Progenitor cell of endocrine pancreas (in vitro differentiated cells): Measurements from ENCODE around the gene NLGN1. TPM values are rescaled to one million over a fixed set of nuclear protein-coding genes. Genes with fewer than 3 reads are reported as not detected.

Experiments
- DNase-seq: peaks from one replicate; pipeline ENCODE4 v3.0.0; 2021; ENCODE audit warnings: low spot score; ENCODE audit not compliant: unreplicated experiment
- H3K27ac Mint-ChIP-seq: 2 replicates; pipeline ENCODE4 v1.8.0; 2021; ENCODE audit warnings: mild to moderate bottlenecking, moderate library complexity, mixed read lengths
- H3K27me3 Mint-ChIP-seq: 2 replicates; pipeline ENCODE4 v1.8.0; 2021; ENCODE audit warnings: mixed read lengths
- H3K36me3 Mint-ChIP-seq: 2 replicates; pipeline ENCODE4 v1.8.0; 2022; ENCODE audit warnings: mixed read lengths; ENCODE audit not compliant: insufficient read depth
- H3K4me1 Mint-ChIP-seq: 2 replicates; pipeline ENCODE4 v1.8.0; 2021; ENCODE audit warnings: low read depth, mixed read lengths
- H3K4me3 Mint-ChIP-seq: 2 replicates; pipeline ENCODE4 v1.8.0; 2021; ENCODE audit warnings: low read depth, mild to moderate bottlenecking, moderate library complexity, mixed read lengths
- H3K9me3 Mint-ChIP-seq: 2 replicates; pipeline ENCODE4 v1.8.0; 2021; ENCODE audit warnings: low read depth, mixed read lengths
- total RNA-seq: library from RNA; stranded (reverse); gene quantifications from 2 replicates; pipeline ENCODE4 v1.2.1, GENCODE V29; 2021
- TF ChIP-seq, protein P1 (sequence below): fragments of 200-600 bp; sonication (generic); IDR thresholded peaks from one replicate; pipeline ENCODE4 v1.5.0; 2021; ENCODE audit warnings: antibody characterized with exemption, mild to moderate bottlenecking; ENCODE audit not compliant: unreplicated experiment

NLGN1 gene
- total RNA-seq, 1 donor from 2014 or later, result 5.7 TPM

GRCh38 chr3:174278094-174278493 lies 880.5 kb downstream of the NLGN1 start:
- Mint-ChIP-seq H3K36me3 (no peaks in the 10 kb centered on the region), H3K9me3 (no peaks in the 10 kb centered on the region), H3K27ac (no peak overlapping the region), H3K4me1 (no peaks in the 10 kb centered on the region), H3K4me3 (no peak overlapping the region), H3K27me3 (no peaks in the 10 kb centered on the region)
- TF ChIP-seq, protein P1, sequence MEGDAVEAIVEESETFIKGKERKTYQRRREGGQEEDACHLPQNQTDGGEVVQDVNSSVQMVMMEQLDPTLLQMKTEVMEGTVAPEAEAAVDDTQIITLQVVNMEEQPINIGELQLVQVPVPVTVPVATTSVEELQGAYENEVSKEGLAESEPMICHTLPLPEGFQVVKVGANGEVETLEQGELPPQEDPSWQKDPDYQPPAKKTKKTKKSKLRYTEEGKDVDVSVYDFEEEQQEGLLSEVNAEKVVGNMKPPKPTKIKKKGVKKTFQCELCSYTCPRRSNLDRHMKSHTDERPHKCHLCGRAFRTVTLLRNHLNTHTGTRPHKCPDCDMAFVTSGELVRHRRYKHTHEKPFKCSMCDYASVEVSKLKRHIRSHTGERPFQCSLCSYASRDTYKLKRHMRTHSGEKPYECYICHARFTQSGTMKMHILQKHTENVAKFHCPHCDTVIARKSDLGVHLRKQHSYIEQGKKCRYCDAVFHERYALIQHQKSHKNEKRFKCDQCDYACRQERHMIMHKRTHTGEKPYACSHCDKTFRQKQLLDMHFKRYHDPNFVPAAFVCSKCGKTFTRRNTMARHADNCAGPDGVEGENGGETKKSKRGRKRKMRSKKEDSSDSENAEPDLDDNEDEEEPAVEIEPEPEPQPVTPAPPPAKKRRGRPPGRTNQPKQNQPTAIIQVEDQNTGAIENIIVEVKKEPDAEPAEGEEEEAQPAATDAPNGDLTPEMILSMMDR, result no peak
- DNase-seq, result no peak

GRCh38 chr3:174280186-174280585 lies 882.6 kb downstream of the NLGN1 start:
- TF ChIP-seq, protein P1, result no peak
- H3K9me3 Mint-ChIP-seq, result no peaks in the 10 kb centered on the region
- H3K27me3 Mint-ChIP-seq, result no peaks in the 10 kb centered on the region
- no peaks in the 10 kb centered on the region for H3K4me1 Mint-ChIP-seq
- H3K4me3 Mint-ChIP-seq, result no peak overlapping the region
- no peak overlapping the region for H3K27ac Mint-ChIP-seq
- no peaks in the 10 kb centered on the region for H3K36me3 Mint-ChIP-seq
- DNase-seq, result no peak

GRCh38 chr3:174285242-174285864 lies 887.8 kb downstream of the NLGN1 start:
- H3K4me1 Mint-ChIP-seq, result no peaks in the 10 kb centered on the region
- no peak overlapping the region for H3K27ac Mint-ChIP-seq

DNA sequence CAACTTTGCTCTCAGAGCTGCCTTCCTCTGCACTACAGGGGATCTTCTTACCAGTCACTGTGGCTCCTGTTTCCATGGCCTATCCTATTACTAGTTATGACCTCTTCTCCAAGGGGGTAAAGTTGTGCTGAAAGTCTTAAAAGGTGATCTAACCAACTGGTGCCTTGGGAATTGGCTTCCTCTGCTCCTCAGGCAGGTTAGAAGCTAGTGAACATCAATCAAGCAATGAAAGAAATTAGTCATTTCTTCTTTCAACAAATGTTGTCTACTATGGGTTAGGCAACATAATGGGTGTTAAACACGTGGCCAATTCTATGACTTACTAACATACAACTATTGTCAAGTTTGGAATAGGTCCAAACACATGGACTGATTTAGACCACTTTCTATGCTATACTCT lies 890.2 kb downstream of the NLGN1 start:
- H3K9me3 Mint-ChIP-seq, result no peaks in the 10 kb centered on the region
- TF ChIP-seq, protein P1, result no peak
- no peak overlapping the region for H3K27ac Mint-ChIP-seq
- H3K4me1 Mint-ChIP-seq, result no peaks in the 10 kb centered on the region
- H3K36me3 Mint-ChIP-seq, result no peaks in the 10 kb centered on the region
- H3K27me3 Mint-ChIP-seq, result no peaks in the 10 kb centered on the region
- DNase-seq, result no peak
- H3K4me3 Mint-ChIP-seq, result no peak overlapping the region

More at GRCh38 chr3:174285242-174285864, 887.8 kb downstream of the NLGN1 start:
- no peak overlapping the region for H3K4me3 Mint-ChIP-seq
- H3K9me3 Mint-ChIP-seq, result no peaks in the 10 kb centered on the region
- H3K36me3 Mint-ChIP-seq, result no peaks in the 10 kb centered on the region
- DNase-seq, result no peak
- H3K27me3 Mint-ChIP-seq, result no peaks in the 10 kb centered on the region
- TF ChIP-seq, protein P1, result no peak

DNA sequence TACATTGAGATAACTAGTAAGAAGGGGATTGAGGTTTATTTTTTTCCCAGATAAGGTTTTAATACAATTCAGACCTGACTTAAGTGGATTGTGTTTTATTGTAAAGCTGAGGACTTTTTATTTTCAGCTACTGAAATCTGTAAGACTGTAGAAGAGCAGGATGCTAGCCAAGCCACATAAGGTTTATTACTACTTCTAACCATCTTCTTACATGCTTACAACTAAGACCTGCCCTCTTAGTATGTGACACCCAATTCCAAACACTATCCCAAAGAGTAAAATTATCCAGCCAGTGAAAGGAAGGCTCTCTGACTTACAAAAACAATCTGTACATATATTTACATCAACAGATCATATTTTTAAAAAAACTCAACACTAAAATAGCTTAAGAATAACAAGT lies 897.1 kb downstream of the NLGN1 start:
- Mint-ChIP-seq H3K4me1 (no peaks in the 10 kb centered on the region), H3K4me3 (no peak overlapping the region), H3K27me3 (peaks cover 3% of the 10 kb centered on the region), H3K27ac (no peak overlapping the region), H3K36me3 (no peaks in the 10 kb centered on the region), H3K9me3 (no peaks in the 10 kb centered on the region)
- TF ChIP-seq, protein P1, result no peak
- DNase-seq, result no peak
